K562 (cell line): ENCODE results near the gene RIMOC1. TPM values are rescaled to one million over a fixed set of nuclear protein-coding genes. Genes with fewer than 3 reads are reported as not detected.
A peak's percentile ranks its signal among the peaks of the same experiment; 100 is the strongest.

Experiments used
- ARID3A ChIP-seq: IDR thresholded peaks from 2 replicates; pipeline ENCODE4 v1.6.1; 2012; ENCODE audit warnings: low read depth, low read length, improper control_type of control experiment, borderline replicate concordance
- CBFA2T2 ChIP-seq: fragments of 450-650 bp; conservative IDR thresholded peaks from 2 replicates; pipeline ENCODE4 v1.6.1; 2017; ENCODE audit warnings: mild to moderate bottlenecking
- CCAR2 ChIP-seq: fragments of 200-400 bp; formaldehyde crosslinking; IDR thresholded peaks from 2 replicates; pipeline ENCODE4 v1.6.1; 2017; ENCODE audit warnings: mild to moderate bottlenecking, low read depth, low read length
- CTBP1 ChIP-seq: fragments of 450-650 bp; IDR thresholded peaks from 2 replicates; pipeline ENCODE4 v1.6.1; 2016; ENCODE audit warnings: borderline replicate concordance
- GTF2E2 ChIP-seq: fragments of 200-800 bp; sonication (Bioruptor generic); IDR thresholded peaks from 2 replicates; pipeline ENCODE4 v1.6.1; 2016; ENCODE audit warnings: missing genetic modification characterization, missing compliant biosample characterization
- MYBL2 ChIP-seq, 2 experiments: fragments of 450-650 bp in 1 of 2; sonication (generic) in 1 of 2; formaldehyde crosslinking in 1 of 2; IDR thresholded peaks; 2 replicates each; pipeline versions ENCODE4 v1.6.1 to v1.8.1; 2017 to 2022; ENCODE audit warnings: borderline replicate concordance in 1 of 2, inconsistent platforms in 1 of 2, low read depth in 1 of 2, mild to moderate bottlenecking in 1 of 2, missing genetic modification reagents in 1 of 2, moderate library complexity in 1 of 2
- SAFB ChIP-seq: fragments of 200-400 bp; formaldehyde crosslinking; IDR thresholded peaks from 2 replicates; pipeline ENCODE4 v1.6.1; 2017; ENCODE audit warnings: low read depth, low read length, borderline replicate concordance
- SREBF2 ChIP-seq: sonication (generic); formaldehyde crosslinking; IDR thresholded peaks from 2 replicates; pipeline ENCODE4 v1.4.0; 2020; ENCODE audit warnings: mild to moderate bottlenecking, missing genetic modification reagents
- TFAM ChIP-seq: fragments of 250-450 bp; sonication (Bioruptor Pico); conservative IDR thresholded peaks from 2 replicates; pipeline ENCODE4 v1.5.0; 2021; ENCODE audit warnings: mild to moderate bottlenecking, moderate library complexity
- TRIM24 ChIP-seq, 2 experiments: fragments of 450-650 bp; IDR thresholded peaks; 2 replicates each; pipeline ENCODE4 v1.6.1; 2016
- ZBTB34 ChIP-seq: fragments of 250-450 bp; sonication (Bioruptor Pico); IDR thresholded peaks from 2 replicates; pipeline ENCODE4 v1.8.0; 2021; ENCODE audit warnings: mild to moderate bottlenecking, moderate library complexity
- ZNF124 ChIP-seq: sonication (generic); formaldehyde crosslinking; IDR thresholded peaks from 2 replicates; pipeline ENCODE4 v1.8.1; 2022; ENCODE audit warnings: missing genetic modification reagents
- ZNF589 ChIP-seq: fragments of 200-800 bp; sonication (Bioruptor generic); IDR thresholded peaks from 2 replicates; pipeline ENCODE4 v1.6.1; 2016; ENCODE audit warnings: low read depth, missing genetic modification characterization, missing compliant biosample characterization
- ZNF639 ChIP-seq, 2 experiments: fragments of 200-800 bp in 1 of 2; sonication (Bioruptor generic) in 1 of 2; sonication (generic) in 1 of 2; formaldehyde crosslinking in 1 of 2; IDR thresholded peaks in 1 of 2; conservative IDR thresholded peaks in 1 of 2; 2 replicates each; pipeline versions ENCODE4 v1.5.0 to v1.6.1; 2016 to 2020; ENCODE audit warnings: missing compliant biosample characterization in 1 of 2, missing genetic modification characterization in 1 of 2, missing genetic modification reagents in 1 of 2
- ZNF785 ChIP-seq: fragments of 250-450 bp; sonication (Bioruptor Pico); IDR thresholded peaks from 2 replicates; pipeline ENCODE4 v1.4.0; 2020; ENCODE audit warnings: mild to moderate bottlenecking
- polyA plus RNA-seq, 8 experiments: library from polyadenylated mRNA; depleted of rRNA in 4 of 8; stranded (reverse) in 5 of 8; unstranded in 3 of 8; fragments of >200 nt; fragmentation: Nextera tagmentation in 2 of 8; fragmentation: Illumina TruSeq in 1 of 8; extraction: Ambion mirVana in 2 of 8; extraction: Trizol in 1 of 8; gene quantifications; 2 replicates each; pipeline versions ENCODE4 v1.2.1 to v1.2.3, GENCODE V29; 2011 to 2014; ENCODE audit warnings: inconsistent platforms in 1 of 8, missing spikeins in 1 of 8
- total RNA-seq, 7 experiments: library from RNA; depleted of rRNA in 6 of 7; stranded (reverse); fragments of >200 nt in 6 of 7; fragmentation: Illumina TruSeq in 2 of 7; extraction: Trizol in 2 of 7; gene quantifications; 2 replicates each; pipeline versions ENCODE4 v1.2.1 to v1.2.3, GENCODE V29; 2011 to 2021; ENCODE audit warnings: low replicate concordance in 1 of 7
- TF ChIP-seq, protein P1 (sequence below): fragments of 200-800 bp; sonication (Bioruptor generic); IDR thresholded peaks from 2 replicates; pipeline ENCODE4 v1.6.1; 2017; ENCODE audit warnings: missing genetic modification characterization, missing compliant biosample characterization
- TF ChIP-seq, protein P2 (sequence below), 2 experiments: fragments of 150-350 bp in 1 of 2; IDR thresholded peaks; 2 replicates each; pipeline ENCODE4 v1.6.1; 2012 to 2016; ENCODE audit warnings: low read depth in 2 of 2, low read length in 2 of 2, mild to moderate bottlenecking in 1 of 2, moderate library complexity in 1 of 2

Gene RIMOC1
- total and polyA plus RNA-seq, 9 of the 15 experiments (the other 6 are each of a cell fraction or from before 2014, with no cell fraction given) = 11.6 to 63.1 (median 30.8) TPM

GRCh38 chr5:41883243-41883642 lies 20.9 kb upstream of the RIMOC1 start (continued):
- TF ChIP-seq, protein P1, sequence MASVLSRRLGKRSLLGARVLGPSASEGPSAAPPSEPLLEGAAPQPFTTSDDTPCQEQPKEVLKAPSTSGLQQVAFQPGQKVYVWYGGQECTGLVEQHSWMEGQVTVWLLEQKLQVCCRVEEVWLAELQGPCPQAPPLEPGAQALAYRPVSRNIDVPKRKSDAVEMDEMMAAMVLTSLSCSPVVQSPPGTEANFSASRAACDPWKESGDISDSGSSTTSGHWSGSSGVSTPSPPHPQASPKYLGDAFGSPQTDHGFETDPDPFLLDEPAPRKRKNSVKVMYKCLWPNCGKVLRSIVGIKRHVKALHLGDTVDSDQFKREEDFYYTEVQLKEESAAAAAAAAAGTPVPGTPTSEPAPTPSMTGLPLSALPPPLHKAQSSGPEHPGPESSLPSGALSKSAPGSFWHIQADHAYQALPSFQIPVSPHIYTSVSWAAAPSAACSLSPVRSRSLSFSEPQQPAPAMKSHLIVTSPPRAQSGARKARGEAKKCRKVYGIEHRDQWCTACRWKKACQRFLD = peak; percentile 55; the same call in 1 of the 2 replicates
- peak; percentile 60; the same call in 1 of the 2 replicates for TF ChIP-seq ARID3A
- TF ChIP-seq CBFA2T2 = peak; percentile 83
- TF ChIP-seq ZNF785 (CRISPR knock-in tag) = no peak
- TF ChIP-seq CTBP1 = peak; percentile 68; the same call in 1 of the 2 replicates
- TF ChIP-seq ZBTB34 (CRISPR knock-in tag) = no peak
- no peak for TF ChIP-seq GTF2E2 (tag)
- TF ChIP-seq TRIM24 (IDR thresholded peaks at IDR 0.05) = peak in 1 of 2 experiments; percentile 44; a peak in 1 of 4 replicates
- no peak for TF ChIP-seq TFAM (CRISPR knock-in tag)
- TF ChIP-seq SREBF2 (CRISPR knock-in tag) = no peak
- TF ChIP-seq, protein P2, sequence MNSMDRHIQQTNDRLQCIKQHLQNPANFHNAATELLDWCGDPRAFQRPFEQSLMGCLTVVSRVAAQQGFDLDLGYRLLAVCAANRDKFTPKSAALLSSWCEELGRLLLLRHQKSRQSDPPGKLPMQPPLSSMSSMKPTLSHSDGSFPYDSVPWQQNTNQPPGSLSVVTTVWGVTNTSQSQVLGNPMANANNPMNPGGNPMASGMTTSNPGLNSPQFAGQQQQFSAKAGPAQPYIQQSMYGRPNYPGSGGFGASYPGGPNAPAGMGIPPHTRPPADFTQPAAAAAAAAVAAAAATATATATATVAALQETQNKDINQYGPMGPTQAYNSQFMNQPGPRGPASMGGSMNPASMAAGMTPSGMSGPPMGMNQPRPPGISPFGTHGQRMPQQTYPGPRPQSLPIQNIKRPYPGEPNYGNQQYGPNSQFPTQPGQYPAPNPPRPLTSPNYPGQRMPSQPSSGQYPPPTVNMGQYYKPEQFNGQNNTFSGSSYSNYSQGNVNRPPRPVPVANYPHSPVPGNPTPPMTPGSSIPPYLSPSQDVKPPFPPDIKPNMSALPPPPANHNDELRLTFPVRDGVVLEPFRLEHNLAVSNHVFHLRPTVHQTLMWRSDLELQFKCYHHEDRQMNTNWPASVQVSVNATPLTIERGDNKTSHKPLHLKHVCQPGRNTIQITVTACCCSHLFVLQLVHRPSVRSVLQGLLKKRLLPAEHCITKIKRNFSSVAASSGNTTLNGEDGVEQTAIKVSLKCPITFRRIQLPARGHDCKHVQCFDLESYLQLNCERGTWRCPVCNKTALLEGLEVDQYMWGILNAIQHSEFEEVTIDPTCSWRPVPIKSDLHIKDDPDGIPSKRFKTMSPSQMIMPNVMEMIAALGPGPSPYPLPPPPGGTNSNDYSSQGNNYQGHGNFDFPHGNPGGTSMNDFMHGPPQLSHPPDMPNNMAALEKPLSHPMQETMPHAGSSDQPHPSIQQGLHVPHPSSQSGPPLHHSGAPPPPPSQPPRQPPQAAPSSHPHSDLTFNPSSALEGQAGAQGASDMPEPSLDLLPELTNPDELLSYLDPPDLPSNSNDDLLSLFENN (IDR thresholded peaks at IDR 0.05; ENCODE audit: low read depth in 2 of 2, low read length in 2 of 2) = peak in 1 of 2 experiments; percentile 65; a peak in 1 of 4 replicates
- TF ChIP-seq CCAR2 = no peak
- peak; percentile 40; the same call in 1 of the 2 replicates for TF ChIP-seq MYBL2 (IDR thresholded peaks at IDR 0.05; ENCODE audit: low read depth)
- no peak for TF ChIP-seq MYBL2 (CRISPR knock-in tag; IDR thresholded peaks at IDR 0.05; ENCODE audit: borderline replicate concordance)
- no peak for TF ChIP-seq ZNF124
- TF ChIP-seq SAFB = no peak
- TF ChIP-seq ZNF589 (CRISPR knock-in tag) = 0 out of 2 replicates have a peak, but pooled peaks have one; percentile 39
- 0 out of 4 replicates have a peak, but pooled peaks of 1 of the 2 experiments have one; percentile 31 for TF ChIP-seq ZNF639 (CRISPR knock-in tag; conservative IDR thresholded peaks at IDR 0.05 in 1 of 2, IDR thresholded peaks at IDR 0.05 in 1 of 2)
